SHP77 (cell line): Measurements from ENCODE around the gene TTLL8.
A peak's percentile ranks its signal among the peaks of the same experiment; 100 is the strongest.

Experiments used
- DNase-seq, 2 experiments: peaks; one replicate each; lab custom pipeline; 2025; lab: John Stamatoyannopoulos, UW

TTLL8 gene

GRCh38 chr22:50082961-50083461 is 24.9 kb upstream of the TTLL8 start:
- no peak for DNase-seq

- no peak for DNase-seq
Observed at GRCh38 chr22:50082197-50082715, 24.2 kb upstream of the TTLL8 start.

- no peak for DNase-seq
Observed at GRCh38 chr22:50081426-50082196, 23.5 kb upstream of the TTLL8 start.

GRCh38 chr22:50080077-50080465 is 22.0 kb upstream of the TTLL8 start:
- DNase-seq = no peak

- no peak for DNase-seq
Observed at GRCh38 chr22:50078761-50079160, 20.7 kb upstream of the TTLL8 start.

- DNase-seq = no peak
Observed at GRCh38 chr22:50078246-50078645, 20.1 kb upstream of the TTLL8 start.

- no peak for DNase-seq
Observed at GRCh38 chr22:50076646-50077535, 18.8 kb upstream of the TTLL8 start.

GRCh38 chr22:50074551-50075530 is 16.7 kb upstream of the TTLL8 start:
- DNase-seq = peak; percentile 91 to 92

GRCh38 chr22:50074056-50074455 is 16.0 kb upstream of the TTLL8 start:
- DNase-seq = no peak

- no peak for DNase-seq
Observed at GRCh38 chr22:50072714-50073538, 14.8 kb upstream of the TTLL8 start.

GRCh38 chr22:50072167-50072555 is 14.1 kb upstream of the TTLL8 start:
- no peak for DNase-seq

- no peak for DNase-seq
Observed at GRCh38 chr22:50071432-50072166, 13.5 kb upstream of the TTLL8 start.

- DNase-seq = no peak
Observed at GRCh38 chr22:50070366-50070765, 12.3 kb upstream of the TTLL8 start.

- no peak for DNase-seq
Observed at GRCh38 chr22:50068096-50068495, 10.0 kb upstream of the TTLL8 start.

- no peak for DNase-seq
Observed at GRCh38 chr22:50067244-50067643, 9.1 kb upstream of the TTLL8 start.

- DNase-seq = no peak
Observed at GRCh38 chr22:50064453-50064852, 6.4 kb upstream of the TTLL8 start.

- no peak for DNase-seq
Observed at GRCh38 chr22:50063589-50064393, 5.7 kb upstream of the TTLL8 start.

- DNase-seq = no peak
Observed at GRCh38 chr22:50062509-50063135, 4.5 kb upstream of the TTLL8 start.
